Lower lobe of right lung (tissue), 2 donors: Measurements from ENCODE around the gene DPF3. TPM values are rescaled to one million over a fixed set of nuclear protein-coding genes. Genes with fewer than 3 reads are reported as not detected.

ENCODE experiments used
- ATAC-seq, 2 donors: fragments of 200-7000 bp; cut with Tn5 transposase; one replicate each; pipeline ENCODE4 v1.9.1; 2020 to 2022; ENCODE audit warnings: mild to moderate bottlenecking in 2 of 2, moderate library complexity in 2 of 2
- DNase-seq: peaks from one replicate; pipeline ENCODE4 v3.0.0-alpha.2; 2020
- H3K27ac ChIP-seq: fragments of 200-600 bp; one replicate; pipeline ENCODE4 v1.8.0; 2022
- H3K27me3 ChIP-seq: fragments of 200-600 bp; one replicate; pipeline ENCODE4 v1.8.0; 2022; ENCODE audit warnings: low read depth
- H3K36me3 ChIP-seq: fragments of 200-600 bp; one replicate; pipeline ENCODE4 v1.8.0; 2022; ENCODE audit warnings: mild to moderate bottlenecking
- H3K4me1 ChIP-seq: fragments of 200-600 bp; one replicate; pipeline ENCODE4 v1.8.0; 2022
- H3K4me3 ChIP-seq: fragments of 200-600 bp; one replicate; pipeline ENCODE4 v1.8.0; 2022; ENCODE audit warnings: mild to moderate bottlenecking
- H3K9me3 ChIP-seq: fragments of 200-600 bp; one replicate; pipeline ENCODE4 v1.8.0; 2022
- intact Hi-C: fragments of 100-400 bp; cut with DNase I; formaldehyde crosslinking; loops from one replicate; pipeline ENCODE4 v1.11.0; 2022
- total RNA-seq: library from RNA; stranded (reverse); fragmentation: NEBNext Ultra II Directional; extraction: Animal tissue kit (Norgen Biotek cat#: 25700); gene quantifications from one replicate; pipeline ENCODE4 v1.2.1, GENCODE V29; 2021
- TF ChIP-seq, protein P1 (sequence below): fragments of 200-600 bp; IDR thresholded peaks from one replicate; pipeline ENCODE4 v1.8.0; 2022; ENCODE audit warnings: antibody characterized with exemption, mild to moderate bottlenecking
- donor health status: DM: no; HTN: yes; CAD: no; lungs with severe emphysema.

Gene DPF3
- total RNA-seq, 1 donor from 2014 or later, result 0.59 TPM

DNA sequence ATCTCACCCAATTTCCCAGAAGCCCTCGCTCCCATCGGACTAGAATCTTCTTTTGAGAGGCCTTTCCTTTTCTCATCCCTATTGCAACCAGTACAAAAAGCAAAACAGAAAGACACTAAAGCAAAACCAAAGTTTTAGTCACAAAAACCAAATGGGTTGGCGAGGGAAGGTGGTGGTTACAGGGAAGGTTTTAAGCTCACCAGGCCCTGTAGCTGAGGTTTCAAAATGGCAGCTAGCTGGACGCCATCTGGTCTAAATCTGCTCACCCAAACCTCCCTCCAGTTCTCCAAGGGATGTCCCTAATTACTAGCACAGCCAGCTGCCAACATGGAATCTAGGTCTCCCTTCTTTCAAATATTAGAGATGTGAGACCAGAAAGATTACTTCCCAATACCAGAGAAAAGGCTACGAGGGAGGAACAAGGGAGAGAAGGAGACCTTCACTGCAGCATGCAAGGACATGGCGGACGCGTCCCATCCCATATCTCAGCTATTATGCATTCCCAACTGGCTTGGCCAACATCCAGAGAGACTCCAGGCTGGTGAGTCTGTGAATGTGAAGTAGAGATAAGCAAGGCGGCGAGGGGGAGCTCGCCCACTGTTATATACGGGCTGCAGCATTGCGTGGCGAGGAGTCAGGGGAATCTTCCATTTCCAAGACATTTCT, 70.8 kb downstream of the DPF3 start:
- ATAC-seq (no peak), DNase-seq (no peak)
- no peaks in the 10 kb centered on the region for H3K27me3 ChIP-seq
- no peak overlapping the region for H3K4me3 ChIP-seq
- no peak overlapping the region for H3K27ac ChIP-seq
- TF ChIP-seq, protein P1, sequence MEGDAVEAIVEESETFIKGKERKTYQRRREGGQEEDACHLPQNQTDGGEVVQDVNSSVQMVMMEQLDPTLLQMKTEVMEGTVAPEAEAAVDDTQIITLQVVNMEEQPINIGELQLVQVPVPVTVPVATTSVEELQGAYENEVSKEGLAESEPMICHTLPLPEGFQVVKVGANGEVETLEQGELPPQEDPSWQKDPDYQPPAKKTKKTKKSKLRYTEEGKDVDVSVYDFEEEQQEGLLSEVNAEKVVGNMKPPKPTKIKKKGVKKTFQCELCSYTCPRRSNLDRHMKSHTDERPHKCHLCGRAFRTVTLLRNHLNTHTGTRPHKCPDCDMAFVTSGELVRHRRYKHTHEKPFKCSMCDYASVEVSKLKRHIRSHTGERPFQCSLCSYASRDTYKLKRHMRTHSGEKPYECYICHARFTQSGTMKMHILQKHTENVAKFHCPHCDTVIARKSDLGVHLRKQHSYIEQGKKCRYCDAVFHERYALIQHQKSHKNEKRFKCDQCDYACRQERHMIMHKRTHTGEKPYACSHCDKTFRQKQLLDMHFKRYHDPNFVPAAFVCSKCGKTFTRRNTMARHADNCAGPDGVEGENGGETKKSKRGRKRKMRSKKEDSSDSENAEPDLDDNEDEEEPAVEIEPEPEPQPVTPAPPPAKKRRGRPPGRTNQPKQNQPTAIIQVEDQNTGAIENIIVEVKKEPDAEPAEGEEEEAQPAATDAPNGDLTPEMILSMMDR, result no peak
- intact Hi-C loops, result no loop called here
- H3K36me3 ChIP-seq, result no peaks in the 10 kb centered on the region
- no peaks in the 10 kb centered on the region for H3K4me1 ChIP-seq
- H3K9me3 ChIP-seq, result no peaks in the 10 kb centered on the region

DNA sequence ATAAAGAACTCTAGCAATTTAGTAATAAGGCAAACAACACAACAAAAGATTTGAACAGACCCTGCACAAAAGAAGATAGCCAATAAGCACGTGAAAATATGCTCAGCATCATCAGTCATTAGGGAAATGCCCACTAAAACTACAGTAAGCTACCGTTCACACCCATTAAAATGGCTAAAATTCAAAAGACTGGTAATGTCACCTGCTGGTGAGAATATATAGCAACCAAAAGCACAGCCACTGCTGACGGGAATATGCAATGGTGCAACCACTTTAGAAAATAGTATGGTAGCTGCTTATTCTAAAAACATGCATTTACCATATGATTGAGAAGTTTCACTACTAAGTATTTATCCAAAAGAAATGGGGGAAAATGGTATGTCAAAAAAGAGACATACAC, 74.9 kb downstream of the DPF3 start:
- no peak overlapping the region for H3K4me3 ChIP-seq
- ATAC-seq (no peak), DNase-seq (no peak)
- H3K4me1 ChIP-seq, result no peaks in the 10 kb centered on the region
- H3K36me3 ChIP-seq, result no peaks in the 10 kb centered on the region
- intact Hi-C loops, result no loop called here
- no peaks in the 10 kb centered on the region for H3K27me3 ChIP-seq
- no peaks in the 10 kb centered on the region for H3K9me3 ChIP-seq
- H3K27ac ChIP-seq, result no peak overlapping the region
- TF ChIP-seq, protein P1, result no peak

DNA sequence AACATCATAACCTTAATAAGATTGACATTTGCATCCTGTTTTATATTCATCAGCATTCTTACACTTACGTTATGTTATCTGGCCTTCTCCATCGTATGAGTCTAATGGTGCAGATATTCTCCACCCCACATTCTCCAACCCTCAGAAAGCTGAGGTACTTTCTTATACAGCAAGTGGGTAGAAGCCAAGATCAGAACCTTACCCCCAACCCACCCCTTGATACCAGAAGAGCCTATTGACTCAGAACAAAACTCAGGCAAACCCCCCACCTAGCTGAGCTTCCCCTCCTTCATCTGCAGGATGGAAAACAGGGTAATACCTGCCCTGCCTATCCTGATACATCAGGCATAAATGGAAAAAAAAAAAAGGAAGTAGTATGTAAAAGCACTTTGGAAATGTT, 77.6 kb downstream of the DPF3 start:
- Histone ChIP-seq H3K4me1 (no peaks in the 10 kb centered on the region), H3K27ac (no peak overlapping the region), H3K4me3 (no peak overlapping the region), H3K36me3 (no peaks in the 10 kb centered on the region), H3K27me3 (no peaks in the 10 kb centered on the region), H3K9me3 (no peaks in the 10 kb centered on the region)
- intact Hi-C loops, result no loop called here
- no peak for ATAC-seq
- TF ChIP-seq, protein P1, result no peak
- DNase-seq, result no peak

DNA sequence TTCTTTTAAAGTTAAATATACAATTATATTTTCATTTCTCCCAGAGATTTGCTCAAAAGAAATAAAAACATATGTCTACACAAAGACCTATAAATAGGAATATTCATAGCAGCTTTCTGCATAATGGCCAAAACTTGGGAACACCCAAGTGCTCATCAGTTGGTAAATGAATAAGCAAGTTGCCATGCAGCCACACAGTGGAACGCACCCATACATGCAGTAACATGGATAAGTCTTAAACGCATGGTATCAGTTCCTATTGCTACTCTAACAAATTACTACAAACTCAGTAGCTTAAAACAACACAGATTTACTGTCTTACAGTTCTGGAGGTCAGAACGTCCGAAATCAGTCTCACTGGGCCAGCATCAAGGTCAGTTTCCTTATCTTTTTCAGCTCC, 78.5 kb downstream of the DPF3 start:
- no peak for DNase-seq
- intact Hi-C loops, result no loop called here

DNA sequence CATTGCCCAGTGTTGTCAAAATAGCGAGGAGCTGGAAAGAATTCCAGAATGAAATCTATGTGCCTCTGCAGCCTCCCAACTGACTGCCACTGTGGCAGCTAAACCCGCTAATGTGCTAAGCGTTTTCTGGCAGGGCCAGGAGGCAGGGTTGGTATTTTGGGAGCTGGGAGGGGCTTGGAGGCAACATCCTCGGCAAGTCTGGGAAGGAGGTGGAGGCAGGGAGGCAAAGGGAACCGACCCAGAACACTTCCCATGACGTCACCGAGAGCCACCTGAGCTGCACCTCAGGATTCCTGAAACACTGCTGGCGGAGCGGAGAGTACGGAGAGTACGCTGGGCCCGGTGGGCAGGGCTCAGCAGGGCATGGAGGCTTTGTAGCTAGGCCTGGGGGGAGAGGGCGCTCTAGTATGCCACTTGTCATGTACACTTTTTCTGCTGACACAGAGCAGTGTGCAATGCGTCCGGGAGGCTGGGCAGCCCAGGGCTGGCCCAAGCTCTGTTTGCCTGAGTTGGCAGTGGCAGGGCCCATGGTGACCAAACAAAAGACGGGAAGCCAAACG, 81.5 kb downstream of the DPF3 start:
- TF ChIP-seq, protein P1, result no peak
- no peak overlapping the region for H3K4me3 ChIP-seq
- ATAC-seq, result peak; percentile 61 to 65
- no peaks in the 10 kb centered on the region for H3K27me3 ChIP-seq
- no peak overlapping the region for H3K27ac ChIP-seq
- DNase-seq, result no peak
- intact Hi-C loops, result no loop called here
- H3K4me1 ChIP-seq, result no peaks in the 10 kb centered on the region
- H3K9me3 ChIP-seq, result no peaks in the 10 kb centered on the region
- no peaks in the 10 kb centered on the region for H3K36me3 ChIP-seq

More for the DNA sequence above, 78.5 kb downstream of the DPF3 start:
- H3K9me3 ChIP-seq, result no peaks in the 10 kb centered on the region
- ATAC-seq, result no peak
- no peaks in the 10 kb centered on the region for H3K36me3 ChIP-seq
- H3K27me3 ChIP-seq, result no peaks in the 10 kb centered on the region
- H3K4me3 ChIP-seq, result no peak overlapping the region
- TF ChIP-seq, protein P1, result no peak
- H3K4me1 ChIP-seq, result no peaks in the 10 kb centered on the region
- no peak overlapping the region for H3K27ac ChIP-seq
